GM12878 (cell line): ENCODE results near the gene RPL13A. TPM values are rescaled to one million over a fixed set of nuclear protein-coding genes. Genes with fewer than 3 reads are reported as not detected.

Experiments used
- ATAC-seq: fragments of 200-7000 bp; cut with Tn5 transposase; 3 replicates; pipeline ENCODE4 v1.9.1; 2020; ENCODE audit warnings: mild to moderate bottlenecking, moderate library complexity
- BruUV-seq: library from RNA; stranded (reverse); fragments of 400-500 nt; replicated peaks from 2 replicates; lab custom pipeline; 2021; lab: Mats Ljungman, UMichigan
- CTCF ChIA-PET: fragments of 300-600 bp; sonication (Branson Sonifier 250); formaldehyde crosslinking; extraction: SDS; loops from one replicate; lab custom pipeline; 2021; ENCODE audit warnings: inconsistent platforms; lab: Yijun Ruan, JAX
- POLR2A ChIA-PET: fragments of 350-600 bp; formaldehyde crosslinking; extraction: SDS; loops from one replicate; lab custom pipeline; 2021; ENCODE audit warnings: inconsistent platforms; lab: Charles Lee
- RAD21 ChIA-PET: fragments of 300-600 bp; sonication (Branson Sonifier 250); formaldehyde crosslinking; loops from one replicate; lab custom pipeline; 2023; ENCODE audit warnings: antibody characterized with exemption; ENCODE audit not compliant: unreplicated experiment; lab: Charles Lee
- SMC1A ChIA-PET: fragments of 300-600 bp; sonication (Branson Sonifier 250); formaldehyde crosslinking; loops from one replicate; lab custom pipeline; 2023; ENCODE audit not compliant: unreplicated experiment, uncharacterized antibody; lab: Charles Lee
- DNase-seq: peaks from one replicate; pipeline ENCODE4 v3.0.0-alpha.2; 2011; ENCODE audit warnings: low read depth, low spot score
- FAIRE-seq: peaks from 3 replicates; lab custom pipeline; 2011; peaks lifted over from hg19 to GRCh38; lab: Jason Lieb, UNC
- H2AFZ ChIP-seq: 2 replicates; pipeline ENCODE4 v1.6.0; 2011; ENCODE audit warnings: low read depth, low read length, control low read depth; ENCODE audit not compliant: control insufficient read depth
- H3K27ac ChIP-seq: 2 replicates; pipeline ENCODE4 v1.5.1; 2011; ENCODE audit warnings: control low read depth; ENCODE audit not compliant: control insufficient read depth, insufficient read depth
- H3K27me3 ChIP-seq, 2 experiments: replicated peaks in 1 of 2; 2 replicates each; pipeline versions ENCODE4 v1.6.0 to v1.6.1; 2011; ENCODE audit warnings: low read length in 1 of 2; ENCODE audit not compliant: control insufficient read depth in 2 of 2, insufficient read depth in 2 of 2
- H3K36me3 ChIP-seq, 2 experiments: 2 replicates each; pipeline ENCODE4 v1.5.1; 2011; ENCODE audit warnings: low read length in 1 of 2; ENCODE audit not compliant: control insufficient read depth in 2 of 2, insufficient read depth in 2 of 2
- H3K4me1 ChIP-seq: 2 replicates; pipeline ENCODE4 v1.6.1; 2011; ENCODE audit warnings: mild to moderate bottlenecking, low read length, moderate library complexity, mixed read lengths; ENCODE audit not compliant: control insufficient read depth, insufficient read depth
- H3K4me2 ChIP-seq: 2 replicates; pipeline ENCODE4 v1.6.0; 2011; ENCODE audit warnings: control low read depth; ENCODE audit not compliant: control insufficient read depth, insufficient read depth
- H3K4me3 ChIP-seq: fragments of 200-600 bp; sonication (generic); 2 replicates; pipeline ENCODE4 v1.5.1; 2016
- H3K79me2 ChIP-seq: 2 replicates; pipeline ENCODE4 v1.6.0; 2011; ENCODE audit warnings: low read length; ENCODE audit not compliant: control insufficient read depth, insufficient read depth
- H3K9ac ChIP-seq: 2 replicates; pipeline ENCODE4 v1.8.0; 2011; ENCODE audit warnings: low read length, control low read depth, mixed read lengths; ENCODE audit not compliant: control insufficient read depth, insufficient read depth
- H3K9me3 ChIP-seq: replicated peaks from 3 replicates; pipeline ENCODE4 v1.5.1; 2011; ENCODE audit warnings: mild to moderate bottlenecking, low read length; ENCODE audit not compliant: control insufficient read depth, insufficient read depth
- H4K20me1 ChIP-seq: 2 replicates; pipeline ENCODE4 v1.6.0; 2011; ENCODE audit not compliant: control insufficient read depth, insufficient read depth
- ATF7 ChIP-seq: fragments of 450-650 bp; IDR thresholded peaks from 2 replicates; pipeline ENCODE4 v1.6.1; 2016; ENCODE audit warnings: low read depth, mild to moderate bottlenecking
- CBFB ChIP-seq: IDR thresholded peaks from 2 replicates; pipeline ENCODE4 v1.6.1; 2016; ENCODE audit warnings: antibody characterized with exemption, low read depth
- ETV6 ChIP-seq, 2 experiments: fragments of 450-650 bp in 1 of 2; IDR thresholded peaks in 1 of 2; conservative IDR thresholded peaks in 1 of 2; 2 replicates each; pipeline ENCODE4 v1.6.1; 2014; ENCODE audit warnings: antibody characterized with exemption in 1 of 2, borderline replicate concordance in 1 of 2, low read depth in 1 of 2, mild to moderate bottlenecking in 1 of 2, moderate library complexity in 1 of 2
- FOXM1 ChIP-seq: IDR thresholded peaks from 2 replicates; pipeline ENCODE4 v1.6.1; 2012; ENCODE audit warnings: low read depth, mild to moderate bottlenecking, inconsistent platforms, low read length, moderate library complexity
- GABPA ChIP-seq: IDR thresholded peaks from 2 replicates; pipeline ENCODE4 v1.6.1; 2014; ENCODE audit warnings: antibody characterized with exemption, low read depth, mild to moderate bottlenecking, inconsistent platforms
- NFIC ChIP-seq: IDR thresholded peaks from 2 replicates; pipeline ENCODE4 v1.6.1; 2012; ENCODE audit warnings: low read depth, mild to moderate bottlenecking, inconsistent platforms, low read length, moderate library complexity
- YBX1 ChIP-seq: fragments of 450-650 bp; IDR thresholded peaks from 2 replicates; pipeline ENCODE4 v1.6.1; 2016; ENCODE audit warnings: antibody characterized with exemption
- ZNF384 ChIP-seq: IDR thresholded peaks from 2 replicates; pipeline ENCODE4 v1.6.1; 2012; ENCODE audit warnings: low read depth, mild to moderate bottlenecking, low read length, improper control_type of control experiment, borderline replicate concordance
- ZSCAN29 ChIP-seq: fragments of 450-650 bp; IDR thresholded peaks from 2 replicates; pipeline ENCODE4 v1.6.1; 2017; ENCODE audit warnings: mild to moderate bottlenecking, moderate library complexity
- ZZZ3 ChIP-seq: IDR thresholded peaks from 2 replicates; pipeline ENCODE4 v1.6.1; 2011; ENCODE audit warnings: low read depth; ENCODE audit not compliant: control insufficient read depth, insufficient read length
- WGBS: methylation state at CpG from one replicate; pipeline ENCODE4 v1.1.6; 2016; ENCODE audit warnings: low lambda C conversion rate; ENCODE audit not compliant: insufficient replicate concordance, insufficient coverage; ENCODE audit errors: missing lambda C conversion rate; 5-methylcytosine and 5-hydroxymethylcytosine counted together
- in situ Hi-C: fragments of 300-500 bp; cut with MboI; formaldehyde crosslinking; loops from 9 replicates; pipeline ENCODE4 v1.14.3; 2018; ENCODE audit warnings: mixed read lengths
- intact Hi-C: fragments of 100-400 bp; cut with micrococcal nuclease; formaldehyde crosslinking; loops from one replicate; pipeline ENCODE4 v1.14.2; 2022; ENCODE audit not compliant: unreplicated experiment
- polyA plus RNA-seq, 11 experiments: library from polyadenylated mRNA; depleted of rRNA in 4 of 11; unstranded in 6 of 11; stranded (reverse) in 5 of 11; fragments of >200 nt; fragmentation: Nextera tagmentation in 4 of 11; fragmentation: Illumina TruSeq in 1 of 11; extraction: Ambion mirVana in 4 of 11; extraction: Trizol in 1 of 11; gene quantifications; 1 replicate in 1 of 11; 2 replicates in 10 of 11; pipeline versions ENCODE4 v1.2.1 to v1.2.3, GENCODE V29; 2011 to 2016; ENCODE audit warnings: inconsistent platforms in 2 of 11, missing spikeins in 2 of 11, low read depth in 1 of 11
- total RNA-seq, 4 experiments: library from RNA; depleted of rRNA in 3 of 4; stranded (reverse); fragments of >200 nt in 3 of 4; fragmentation: Illumina TruSeq in 1 of 4; extraction: Trizol in 1 of 4; gene quantifications; 2 replicates each; pipeline versions ENCODE4 v1.2.1 to v1.2.3, GENCODE V29; 2013 to 2021

Gene RPL13A
- total and polyA plus RNA-seq, 10 of the 15 experiments (the other 5 are each of a cell fraction or from before 2014, with no cell fraction given) = 1,426 to 8,961 (median 4,266) TPM

DNA sequence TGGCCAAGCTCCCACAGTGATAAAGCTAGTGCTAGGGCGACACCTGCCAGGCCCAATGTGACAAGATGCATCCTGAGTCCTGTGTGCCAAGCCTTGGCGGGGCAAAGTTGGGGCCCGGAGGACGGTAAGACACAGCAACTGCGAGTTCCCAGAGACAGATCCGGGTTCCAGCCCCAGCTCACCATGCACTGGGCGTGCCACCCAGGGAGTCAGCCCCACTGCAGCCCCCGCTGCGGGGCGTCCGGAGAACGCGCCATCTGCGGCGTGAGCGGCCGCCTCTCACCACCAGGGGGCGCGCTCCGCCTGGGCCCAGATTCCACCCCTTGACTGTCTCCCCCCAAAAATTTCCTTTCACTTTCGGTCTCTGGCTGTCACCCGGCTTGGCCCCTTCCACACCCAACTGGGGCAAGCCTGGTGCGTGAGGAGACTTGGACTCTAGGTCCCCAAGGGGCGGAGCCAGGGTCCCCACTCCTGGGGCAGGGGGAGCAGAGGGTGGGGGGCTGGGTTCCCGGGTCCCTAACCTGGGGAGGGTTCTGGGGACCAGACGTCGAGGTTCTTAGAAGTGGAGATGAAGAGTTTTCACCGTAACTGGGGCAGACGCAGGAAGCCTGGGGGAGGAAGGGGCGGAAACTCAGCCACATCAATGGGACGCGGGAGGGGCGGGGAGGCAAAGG lies 13.4 kb upstream of the RPL13A start, which contains the start of gene FLT3LG (continued):
- TF ChIP-seq ZSCAN29 (peak; percentile 65; the same call in 1 of the 2 replicates), GABPA (no peak), ATF7 (no peak), ETV6 (conservative IDR thresholded peaks at IDR 0.05 in 1 of 2, IDR thresholded peaks at IDR 0.05 in 1 of 2; ENCODE audit: borderline replicate concordance in 1 of 2, low read depth in 1 of 2) (no peak)

DNA sequence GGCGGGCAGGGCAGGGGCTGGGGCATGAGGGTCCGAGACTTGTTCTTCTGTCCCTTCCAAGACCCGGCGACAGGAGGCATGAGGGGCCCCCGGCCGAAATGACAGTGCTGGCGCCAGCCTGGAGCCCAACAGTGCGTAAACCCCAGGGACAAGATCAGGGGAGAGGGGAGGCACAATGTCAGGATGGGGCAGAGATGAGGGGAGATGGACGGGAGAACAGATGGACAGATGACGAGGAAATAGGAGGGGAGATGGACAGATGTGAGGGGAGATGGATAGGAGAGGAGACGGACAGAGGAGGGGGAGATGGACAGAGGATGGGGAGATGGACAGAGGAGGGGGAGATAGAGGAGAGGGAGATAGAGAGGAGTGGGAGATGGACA lies 12.9 kb upstream of the RPL13A start:
- peaks cover 30% of the 10 kb centered on the region for H3K4me1 ChIP-seq
- CTCF ChIA-PET = interaction anchor here (1.0 to 5.9 kb wide), 7 partner anchors 9 to 105 kb away, joined by 3 to 68 read pairs (median 6); partner anchors contain the start of genes ALDH16A1, NOSIP and PIH1D1
- H4K20me1 ChIP-seq = no peaks in the 10 kb centered on the region
- RAD21 ChIA-PET = no interaction called here
- H3K27ac ChIP-seq = peak overlapping the region; percentile 47; the same call in 1 of the 2 replicates
- intact Hi-C loops = loop anchor here (1.0 to 5.0 kb wide), 2 partner anchors 31 to 142 kb away; no protein-coding TSS in a partner anchor
- SMC1A ChIA-PET = interaction anchor here (1.0 to 1.4 kb wide), 4 partner anchors 25 to 204 kb away, joined by 3 to 6 read pairs (median 4); no protein-coding TSS in a partner anchor
- FAIRE-seq (no peak), ATAC-seq (peak; percentile 1; the same call in 2 of the 3 replicates), DNase-seq (no peak)
- POLR2A ChIA-PET = no interaction called here
- H3K36me3 ChIP-seq = no peaks in the 10 kb centered on the region
- H3K27me3 ChIP-seq = no peaks in the 10 kb centered on the region
- H2AFZ ChIP-seq = peak overlapping the region; percentile 92
- no TSS peak for BruUV-seq
- H3K9me3 ChIP-seq = no peaks in the 10 kb centered on the region
- H3K4me3 ChIP-seq = peak overlapping the region; percentile 82
- TF ChIP-seq NFIC (no peak), ATF7 (no peak), YBX1 (peak; percentile 61; the same call in 1 of the 2 replicates), ZNF384 (no peak), FOXM1 (no peak), ZZZ3 (no peak), CBFB (no peak)
- H3K4me2 ChIP-seq = peak overlapping the region; percentile 92
- H3K9ac ChIP-seq = peak overlapping the region; percentile 61; the same call in 1 of the 2 replicates
- in situ Hi-C loops = no loop called here
- WGBS = 0% methylated on average over 9 of the region's 11 CpGs
- H3K79me2 ChIP-seq = no peaks in the 10 kb centered on the region
